Chondrocyte (in vitro differentiated cells): Measurements from ENCODE around the gene DNAH7. TPM values are rescaled to one million over a fixed set of nuclear protein-coding genes. Genes with fewer than 3 reads are reported as not detected.

ENCODE experiments used
- DNase-seq: peaks from one replicate; pipeline ENCODE4 v3.0.0; 2021; ENCODE audit warnings: mixed read lengths, low spot score
- H3K27ac Mint-ChIP-seq: one replicate; pipeline ENCODE4 v1.8.0; 2021; ENCODE audit warnings: mild to moderate bottlenecking, moderate library complexity, mixed read lengths; ENCODE audit not compliant: unreplicated experiment
- H3K27me3 Mint-ChIP-seq: 2 replicates; pipeline ENCODE4 v1.8.0; 2021; ENCODE audit warnings: low read depth, mixed read lengths
- H3K36me3 Mint-ChIP-seq: 2 replicates; pipeline ENCODE4 v1.8.0; 2021; ENCODE audit warnings: low read depth, mixed read lengths
- H3K4me1 Mint-ChIP-seq: 2 replicates; pipeline ENCODE4 v1.8.0; 2021; ENCODE audit warnings: low read depth, mild to moderate bottlenecking, mixed read lengths
- H3K4me3 Mint-ChIP-seq: one replicate; pipeline ENCODE4 v1.8.0; 2021; ENCODE audit warnings: mild to moderate bottlenecking, moderate library complexity, mixed read lengths; ENCODE audit not compliant: unreplicated experiment
- H3K9me3 Mint-ChIP-seq: 2 replicates; pipeline ENCODE4 v1.8.0; 2021; ENCODE audit warnings: low read depth, mixed read lengths
- CTCF ChIP-seq: fragments of 200-600 bp; sonication (generic); IDR thresholded peaks from 2 replicates; pipeline ENCODE4 v1.5.0; 2021; ENCODE audit warnings: antibody characterized with exemption, mild to moderate bottlenecking, moderate library complexity
- total RNA-seq: library from RNA; stranded (reverse); gene quantifications from 3 replicates; pipeline ENCODE4 v1.2.1, GENCODE V29; 2021

Gene DNAH7
- total RNA-seq, 1 donor from 2014 or later = 0.20 TPM

- H3K36me3 Mint-ChIP-seq = peaks cover 3% of the 10 kb centered on the region
- DNase-seq = no peak
- peaks cover 47% of the 10 kb centered on the region for H3K27me3 Mint-ChIP-seq
- no peaks in the 10 kb centered on the region for H3K4me1 Mint-ChIP-seq
- H3K27ac Mint-ChIP-seq = no peak overlapping the region
- H3K9me3 Mint-ChIP-seq = peaks cover 5% of the 10 kb centered on the region
- H3K4me3 Mint-ChIP-seq = no peak overlapping the region
- TF ChIP-seq CTCF = no peak
Observed at GRCh38 chr2:195834836-195835235, 233.8 kb downstream of the DNAH7 start.

GRCh38 chr2:195830968-195831950, 237.4 kb downstream of the DNAH7 start:
- no peak overlapping the region for H3K27ac Mint-ChIP-seq
- H3K4me3 Mint-ChIP-seq = no peak overlapping the region
- H3K9me3 Mint-ChIP-seq = no peaks in the 10 kb centered on the region
- TF ChIP-seq CTCF = no peak
- peaks cover 23% of the 10 kb centered on the region for H3K27me3 Mint-ChIP-seq
- H3K36me3 Mint-ChIP-seq = peaks cover 2% of the 10 kb centered on the region
- DNase-seq = no peak
- H3K4me1 Mint-ChIP-seq = no peaks in the 10 kb centered on the region

GRCh38 chr2:195824478-195824877, 244.2 kb downstream of the DNAH7 start:
- no peak for TF ChIP-seq CTCF
- Mint-ChIP-seq H3K27me3 (peaks cover 1% of the 10 kb centered on the region), H3K4me1 (peaks cover 9% of the 10 kb centered on the region), H3K9me3 (no peaks in the 10 kb centered on the region), H3K4me3 (no peak overlapping the region), H3K36me3 (no peaks in the 10 kb centered on the region), H3K27ac (no peak overlapping the region)
- no peak for DNase-seq

- Mint-ChIP-seq H3K4me1 (peaks cover 9% of the 10 kb centered on the region), H3K4me3 (no peak overlapping the region), H3K36me3 (no peaks in the 10 kb centered on the region), H3K27me3 (no peaks in the 10 kb centered on the region), H3K9me3 (no peaks in the 10 kb centered on the region), H3K27ac (no peak overlapping the region)
- DNase-seq = no peak
- no peak for TF ChIP-seq CTCF
Observed at GRCh38 chr2:195823206-195823605, 245.4 kb downstream of the DNAH7 start.

- no peak overlapping the region for H3K4me3 Mint-ChIP-seq
- DNase-seq = no peak
- H3K9me3 Mint-ChIP-seq = no peaks in the 10 kb centered on the region
- no peaks in the 10 kb centered on the region for H3K27me3 Mint-ChIP-seq
- no peak for TF ChIP-seq CTCF
- no peaks in the 10 kb centered on the region for H3K36me3 Mint-ChIP-seq
- peak overlapping the region; percentile 0 for H3K27ac Mint-ChIP-seq
- H3K4me1 Mint-ChIP-seq = peaks cover 9% of the 10 kb centered on the region
Observed at GRCh38 chr2:195821566-195821932, 247.1 kb downstream of the DNAH7 start.
